Amniotic stem cell (primary cell): ENCODE data around the gene CCDC71L.
"Not testable (repeated sequence)": the region's sequence is repeated elsewhere in the genome, so short reads cannot be mapped to it uniquely, and the experiment has no call there.

ENCODE experiments used
- DNase-seq: peaks from one replicate; lab custom pipeline; 2025; lab: John Stamatoyannopoulos, UW

CCDC71L gene

DNA sequence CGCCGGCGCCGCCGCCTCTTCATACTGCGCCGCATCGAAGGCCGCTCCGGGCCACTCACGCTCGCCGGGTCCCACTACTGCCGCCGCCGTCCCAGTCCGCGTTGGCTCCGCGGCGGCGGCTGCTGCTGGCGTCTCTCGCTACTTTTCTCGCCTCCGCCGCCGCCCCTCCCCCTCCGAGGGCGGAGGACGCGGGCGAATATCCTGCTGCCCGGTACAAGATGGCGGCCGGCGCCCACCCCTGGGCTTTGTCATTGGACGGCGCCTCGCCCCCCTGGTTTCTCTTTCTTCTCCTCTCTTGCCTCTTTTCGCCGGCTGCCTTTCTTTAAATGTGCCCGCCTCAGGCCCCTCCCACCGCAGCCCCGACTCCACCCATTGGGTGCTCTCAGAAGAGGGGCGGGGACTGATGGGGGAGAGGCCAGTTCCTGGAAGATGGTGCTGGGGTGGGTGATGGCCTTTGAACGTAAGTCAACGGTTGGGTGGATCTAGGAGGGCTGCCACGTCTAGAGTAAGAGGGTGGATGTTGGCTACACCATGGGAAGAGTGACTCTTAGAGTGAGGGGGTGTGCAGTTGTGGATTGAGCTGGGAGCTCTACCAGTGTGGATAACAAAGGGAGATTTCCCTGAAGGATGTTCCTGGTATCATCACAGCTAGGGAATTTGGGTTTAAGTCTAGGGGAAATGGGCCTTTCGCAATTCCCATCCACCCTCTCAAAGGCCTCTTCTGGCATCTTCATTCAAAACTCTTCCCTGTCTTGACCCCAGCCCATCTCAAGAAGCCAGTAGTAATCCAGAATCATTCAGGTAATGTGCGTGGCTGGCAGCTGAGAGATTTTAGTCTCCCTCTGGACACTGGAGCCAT is at the start of gene CCDC71L:
TSS of gene CCDC71L (minus strand) at position 297 of the 859 bp plus-strand sequence. CDS start at position 35, 262 bp downstream.
- DNase-seq, result peak; percentile 92

DNA sequence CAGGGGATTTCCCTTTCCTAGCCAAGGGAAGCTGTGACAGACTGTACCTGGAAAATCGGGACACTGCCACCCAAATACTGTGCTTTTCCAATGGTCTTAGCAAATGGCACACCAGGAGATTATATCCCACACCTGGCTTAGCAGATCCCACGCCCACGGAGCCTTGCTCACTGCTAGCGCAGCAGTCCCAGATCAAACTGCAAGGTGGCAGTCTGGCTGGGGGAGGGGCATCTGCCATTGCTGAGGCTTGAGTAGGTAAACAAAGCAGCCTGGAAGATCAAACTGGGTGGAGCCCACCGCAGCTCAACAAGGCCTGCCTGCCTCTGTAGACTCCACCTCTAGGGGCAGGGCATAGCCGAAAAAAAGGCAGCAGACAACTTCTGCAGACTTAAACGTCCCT is 48.6 kb upstream of the CCDC71L start:
- DNase-seq, result not testable (repeated sequence)

DNA sequence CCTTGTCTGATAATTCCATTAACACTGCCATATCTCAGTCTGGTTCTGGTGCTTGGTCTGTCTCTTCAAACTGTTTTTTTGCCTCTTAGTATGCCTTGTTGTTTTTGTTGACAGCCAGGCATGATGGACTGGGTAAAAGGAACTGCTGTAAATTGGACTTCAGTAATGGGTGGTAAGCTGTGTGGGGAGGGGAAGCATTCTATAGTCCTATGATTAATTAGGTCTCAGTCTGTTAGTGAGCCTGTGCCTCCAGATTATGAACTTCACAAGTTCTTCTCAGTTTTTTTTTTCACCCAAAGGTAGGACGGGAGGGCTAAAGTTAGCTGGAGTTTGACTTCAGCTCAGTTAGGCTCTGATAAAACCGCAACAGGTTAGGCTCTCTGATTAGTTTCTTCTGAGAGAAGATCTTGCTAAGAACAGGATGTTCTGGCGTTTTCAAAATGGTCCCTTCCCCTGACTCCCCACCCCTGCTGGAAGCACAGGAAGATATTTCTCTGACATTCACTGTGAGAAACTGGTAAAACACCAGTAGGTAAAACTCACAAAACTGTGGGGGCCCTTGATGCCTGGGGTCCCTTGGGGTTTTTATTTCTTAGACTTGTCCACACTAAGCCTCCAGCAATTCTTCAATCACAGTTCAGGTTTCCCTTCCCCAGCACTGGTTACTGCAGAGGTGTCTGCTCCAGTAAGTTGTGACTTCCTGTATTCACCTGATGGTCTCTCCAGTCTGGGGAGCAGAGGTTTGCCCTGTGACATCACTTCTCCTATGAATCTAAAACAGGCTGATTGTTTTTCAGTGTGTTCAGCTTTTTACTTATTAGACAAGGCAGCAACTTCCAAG is 43.3 kb upstream of the CCDC71L start:
- no peak for DNase-seq

DNA sequence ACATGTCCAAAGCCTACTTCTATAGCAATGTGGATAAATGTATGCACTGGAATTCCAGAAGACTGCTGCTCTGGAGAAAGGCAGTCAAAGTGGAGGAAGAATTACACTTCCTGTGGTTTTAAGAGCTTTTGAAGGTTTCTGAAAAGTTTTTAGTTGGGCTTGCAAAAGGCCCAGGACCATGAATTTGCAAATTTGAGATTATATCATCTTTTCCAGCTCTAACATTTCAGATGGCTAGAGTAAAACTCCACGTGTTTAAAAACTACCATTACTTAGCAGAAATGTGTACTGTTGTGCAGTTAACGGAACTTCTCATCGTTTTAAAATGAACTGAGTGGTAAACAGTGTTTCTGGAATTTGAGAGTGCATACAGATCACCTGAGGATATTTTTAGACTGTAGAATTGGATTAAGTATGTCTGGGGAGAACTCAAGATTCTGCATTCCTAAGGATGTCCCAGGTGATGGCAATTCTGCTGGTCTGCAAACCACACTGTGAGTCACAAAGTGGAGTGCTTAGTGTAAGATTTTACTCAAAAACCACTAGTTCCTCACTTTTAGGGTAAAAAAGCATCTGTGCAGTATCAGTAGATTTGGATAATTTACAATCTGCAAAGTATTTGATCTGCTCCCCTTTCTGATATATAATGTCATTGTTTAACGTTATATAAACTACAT is 32.9 kb upstream of the CCDC71L start:
- no peak for DNase-seq

DNA sequence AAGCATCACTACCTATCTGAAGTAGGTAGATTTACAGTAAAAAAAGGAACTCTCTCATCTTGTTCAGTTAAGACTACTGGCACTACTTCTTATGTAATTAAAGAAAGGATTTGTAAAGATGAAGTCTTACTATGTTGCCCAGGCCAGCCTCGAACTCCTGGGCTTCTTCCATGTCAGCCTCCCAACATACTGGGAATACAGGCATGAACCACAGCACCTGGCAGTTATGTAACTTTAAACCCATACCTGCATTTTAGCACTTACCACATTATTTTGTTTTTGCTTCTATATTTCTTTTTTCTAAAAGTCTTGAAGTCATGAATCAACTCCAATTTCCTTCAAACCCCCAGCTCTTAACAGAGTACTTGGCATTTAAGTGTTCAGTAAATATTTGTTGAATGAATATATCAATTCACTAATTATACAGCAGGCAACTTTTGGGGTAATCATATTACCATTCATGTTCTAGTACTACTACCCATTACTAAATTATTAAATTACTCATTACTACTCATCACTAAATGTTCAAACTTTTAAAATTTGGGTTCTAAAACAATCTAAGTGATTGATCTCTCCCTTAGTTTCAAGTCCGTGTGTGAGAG is 31.6 kb upstream of the CCDC71L start:
- DNase-seq, result no peak

DNA sequence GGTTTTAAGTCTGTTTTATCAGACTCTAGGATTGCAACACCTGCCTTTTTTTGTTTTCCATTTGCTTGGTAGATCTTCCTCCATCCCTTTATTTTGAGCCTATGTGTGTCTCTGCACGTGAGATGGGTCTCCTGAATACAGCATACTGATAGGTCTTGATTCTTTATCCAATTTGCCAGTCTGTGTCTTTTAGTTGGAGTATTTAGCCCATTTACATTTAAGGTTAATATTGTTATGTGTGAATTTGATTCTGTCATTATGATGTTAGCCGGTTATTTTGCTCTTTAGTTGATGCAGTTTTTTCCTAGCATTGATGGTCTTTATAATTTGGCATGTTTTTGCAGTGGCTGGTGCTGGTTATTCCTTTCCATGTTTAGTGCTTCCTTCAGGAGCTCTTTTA is 27.2 kb upstream of the CCDC71L start:
- DNase-seq, result not testable (repeated sequence)

DNA sequence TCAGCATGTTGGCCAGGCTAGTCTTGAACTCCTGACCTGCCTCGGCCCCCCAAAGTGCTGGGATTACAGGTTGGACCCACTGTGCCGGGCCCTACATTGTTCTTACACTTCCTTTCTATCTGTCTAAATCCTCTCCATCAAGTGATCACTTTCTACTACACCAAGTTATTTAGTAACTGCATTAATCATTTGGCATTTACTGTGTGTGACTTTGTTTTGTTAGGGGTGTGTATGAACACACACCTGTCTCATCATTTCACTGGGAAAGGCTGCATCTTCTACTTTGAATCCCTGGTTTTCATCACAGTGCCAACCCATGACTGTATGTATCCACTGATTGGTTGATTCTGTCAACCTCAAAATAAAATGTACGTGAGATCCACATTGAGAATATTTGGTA is 23.0 kb upstream of the CCDC71L start:
- no peak for DNase-seq

DNA sequence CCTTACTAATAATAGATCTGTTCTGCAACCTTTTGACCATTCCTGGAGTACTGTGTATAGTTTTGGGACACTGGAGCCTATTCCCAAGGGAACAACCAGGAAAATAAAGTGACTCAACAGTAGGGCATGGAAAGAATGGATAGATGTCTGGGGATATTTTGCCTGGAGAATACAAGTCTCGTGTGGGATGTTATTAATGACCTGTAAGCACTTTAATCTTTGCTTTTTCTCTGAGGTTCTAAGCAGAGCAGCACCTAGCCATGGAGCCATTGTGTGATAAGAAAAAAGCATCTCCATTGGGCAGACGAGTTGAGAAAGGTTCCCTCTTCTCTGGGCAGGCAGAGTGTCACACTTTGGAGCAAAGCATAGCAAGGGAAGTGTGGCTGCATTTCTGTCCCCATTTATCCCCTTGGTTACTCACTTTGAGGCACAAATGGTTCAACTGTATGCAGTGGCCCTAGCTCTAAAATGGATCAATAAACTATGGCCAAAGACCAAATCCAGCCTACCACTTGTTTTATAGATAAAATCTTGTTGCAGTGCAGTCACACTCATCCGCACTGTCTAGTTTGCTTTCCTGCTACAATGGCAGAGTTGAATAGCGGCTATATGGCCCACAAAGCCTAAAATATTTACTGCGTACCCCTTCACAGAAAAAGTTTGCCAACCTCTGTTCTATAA is 21.0 kb upstream of the CCDC71L start:
- no peak for DNase-seq

DNA sequence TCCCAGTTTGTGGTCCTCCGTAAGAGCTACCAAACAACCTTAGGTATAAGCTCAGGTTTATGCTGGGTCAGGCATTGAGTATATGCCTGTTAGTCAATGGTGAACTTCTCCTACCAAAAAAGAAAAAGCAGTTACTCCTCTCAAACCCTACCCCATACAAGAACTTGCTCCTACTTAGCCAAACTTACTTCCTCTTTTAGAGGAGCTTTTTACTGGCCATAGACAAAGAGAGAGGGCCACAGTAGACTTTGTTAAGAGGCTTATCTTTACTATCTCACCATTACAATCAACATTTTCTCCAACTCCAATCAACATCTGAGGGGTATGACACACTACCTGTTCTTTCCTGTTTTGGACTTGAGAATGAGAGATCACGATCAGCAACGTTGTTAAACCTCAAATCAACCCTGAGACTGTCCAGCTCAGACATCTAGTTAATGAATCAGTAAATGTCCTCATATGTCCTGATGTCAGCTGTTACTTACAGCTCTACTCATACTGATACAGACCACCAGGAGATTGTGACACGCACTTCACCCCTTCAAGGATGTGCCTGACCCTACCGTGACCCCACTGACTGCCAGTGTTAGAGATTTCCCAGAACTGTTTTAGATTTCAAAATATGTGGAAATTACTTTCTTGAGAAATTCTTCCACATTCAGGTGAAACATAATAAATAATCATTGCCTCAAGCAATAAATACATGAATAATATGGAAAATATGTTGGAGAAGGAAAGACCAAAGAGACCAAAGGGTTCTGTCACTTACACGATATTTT is 18.4 kb upstream of the CCDC71L start:
- no peak for DNase-seq

DNA sequence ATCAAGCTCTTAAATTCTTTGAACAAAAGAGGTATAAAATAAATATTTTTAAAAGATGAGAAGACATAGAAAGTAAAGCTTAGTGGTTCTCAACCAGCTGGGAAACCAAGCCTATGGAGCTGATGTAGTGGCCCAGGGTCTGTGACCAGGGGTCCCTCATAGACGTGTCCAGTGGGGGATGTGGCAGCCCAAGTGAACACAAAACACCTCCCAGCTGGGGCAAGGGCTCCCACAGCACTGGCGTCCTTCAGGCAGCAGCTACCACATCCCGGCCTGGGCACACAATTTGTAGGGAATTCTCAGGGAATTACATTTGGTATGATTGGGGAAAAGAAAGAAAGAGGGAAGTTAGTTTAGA is 17.8 kb upstream of the CCDC71L start:
- no peak for DNase-seq

DNA sequence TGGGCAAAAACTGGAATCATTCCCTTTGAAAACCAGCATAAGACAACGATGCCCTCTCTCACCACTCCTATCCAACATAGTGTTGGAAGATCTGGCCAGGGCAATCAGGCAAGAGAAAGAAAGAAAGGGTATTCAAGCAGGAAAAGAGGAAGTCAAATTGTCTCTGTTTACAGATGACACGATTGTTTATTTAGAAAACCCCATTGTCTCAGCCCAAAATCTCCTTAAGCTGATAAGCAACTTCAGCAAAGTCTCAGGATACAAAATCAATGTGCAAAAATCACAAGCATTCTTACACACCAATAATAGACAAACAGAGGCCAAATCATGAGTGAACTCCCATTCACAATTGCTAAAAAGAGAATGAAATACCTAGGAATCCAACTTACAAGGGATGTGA is 15.5 kb upstream of the CCDC71L start:
- DNase-seq, result not testable (repeated sequence)

DNA sequence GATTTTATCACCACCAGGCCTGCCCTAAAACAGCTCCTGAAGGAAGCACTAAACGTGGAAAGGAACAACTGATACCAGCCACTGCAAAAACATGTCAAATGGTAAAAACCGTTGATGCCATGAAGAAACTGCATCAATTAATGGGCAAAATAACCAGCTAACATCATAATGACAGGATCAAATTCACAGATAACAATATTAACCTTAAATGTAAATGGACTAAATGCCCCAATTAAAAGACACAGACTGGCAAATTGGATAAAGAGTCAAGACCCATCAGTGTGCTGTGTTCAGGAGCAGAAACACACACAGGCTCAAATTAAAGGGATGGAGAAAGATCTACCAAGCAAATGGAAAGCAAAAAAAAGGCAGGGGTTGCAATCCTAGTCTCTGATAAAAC is 12.7 kb upstream of the CCDC71L start:
- DNase-seq, result not testable (repeated sequence)

DNA sequence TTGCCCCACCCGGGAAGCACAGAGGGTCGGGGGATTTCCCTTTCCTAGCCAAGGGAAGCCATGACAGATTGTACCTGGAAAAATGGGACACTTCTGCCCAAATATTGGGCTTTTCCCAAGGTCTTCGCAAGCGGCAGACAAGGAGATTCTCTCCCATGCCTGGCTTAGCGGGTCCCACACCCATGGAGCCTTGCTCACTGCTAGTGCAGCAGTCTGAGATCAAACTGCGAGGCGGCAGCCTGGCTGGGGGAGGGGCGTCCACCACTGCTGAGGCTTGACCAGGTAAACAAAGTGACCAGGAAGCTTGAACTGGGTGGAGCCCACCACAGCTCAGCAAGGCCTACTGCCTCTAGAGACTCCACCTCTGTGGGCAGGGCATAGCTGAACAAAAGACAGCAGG is 11.0 kb upstream of the CCDC71L start:
- DNase-seq, result not testable (repeated sequence)

DNA sequence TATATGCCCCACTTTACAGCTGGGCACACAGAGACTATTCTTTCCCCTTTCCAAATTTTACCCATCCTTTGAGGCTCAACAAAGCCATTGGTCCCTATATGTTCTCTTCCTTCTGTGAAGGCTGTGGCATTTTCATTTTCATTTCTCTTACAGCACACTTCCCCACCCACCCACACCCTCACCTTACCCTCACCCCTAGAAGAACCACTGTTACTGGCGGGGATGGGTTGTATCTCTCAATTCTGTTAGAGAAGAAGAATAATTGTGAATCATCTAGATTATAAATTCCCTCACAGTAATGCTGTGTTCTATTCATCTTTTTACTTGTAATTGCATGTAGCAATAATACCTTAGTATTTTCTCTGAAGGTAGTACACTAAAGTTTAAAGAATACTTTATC is 10.2 kb upstream of the CCDC71L start:
- no peak for DNase-seq

DNA sequence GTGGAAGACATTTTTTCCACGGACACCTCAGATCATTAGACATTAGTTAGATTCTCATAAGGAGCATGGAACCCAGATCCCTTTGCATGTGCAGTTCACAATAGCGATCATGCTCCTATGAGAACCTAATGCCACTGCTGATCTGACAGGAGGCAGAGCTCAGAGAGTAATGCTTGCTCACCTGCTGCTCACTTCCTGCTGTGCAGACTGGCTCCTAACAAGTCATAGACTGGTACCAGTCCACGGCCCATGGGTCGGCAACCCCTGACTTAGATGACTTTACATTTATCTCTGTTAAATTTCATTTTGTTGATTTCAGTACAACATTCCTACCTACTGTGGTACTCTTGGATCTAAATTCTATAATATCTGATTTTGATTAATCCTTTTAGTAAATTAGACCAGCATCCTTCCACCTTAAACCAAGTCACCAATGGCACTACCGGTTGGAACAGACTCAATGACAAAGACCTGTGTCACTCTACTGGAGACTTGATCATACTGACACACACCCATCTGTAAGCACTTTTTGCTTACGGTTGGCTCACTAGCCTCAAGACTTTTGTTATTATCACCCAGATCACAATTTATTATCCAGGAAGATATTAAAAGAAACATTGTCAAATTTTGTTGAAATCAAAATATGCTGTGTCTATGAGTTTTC is 8.0 kb upstream of the CCDC71L start:
- no peak for DNase-seq

DNA sequence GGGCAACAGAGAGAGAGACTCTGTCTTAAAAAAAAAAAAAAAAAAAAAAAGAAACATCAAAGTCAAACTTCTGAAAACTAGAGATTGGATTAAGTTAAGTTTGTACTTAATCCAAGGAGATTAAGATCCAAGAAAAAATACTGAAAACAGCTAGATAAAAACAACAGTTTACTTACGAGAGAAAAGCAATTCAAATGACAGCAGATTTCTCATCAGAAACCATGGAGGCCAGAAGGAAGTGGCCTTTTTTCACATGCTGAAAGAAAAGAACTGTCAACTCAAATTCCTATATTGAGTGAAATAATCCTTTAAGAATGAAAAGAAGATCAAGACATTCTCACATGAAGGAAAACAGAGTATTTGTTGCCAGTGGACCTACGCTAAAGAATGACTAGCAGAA is 5.4 kb upstream of the CCDC71L start:
- DNase-seq, result no peak

DNA sequence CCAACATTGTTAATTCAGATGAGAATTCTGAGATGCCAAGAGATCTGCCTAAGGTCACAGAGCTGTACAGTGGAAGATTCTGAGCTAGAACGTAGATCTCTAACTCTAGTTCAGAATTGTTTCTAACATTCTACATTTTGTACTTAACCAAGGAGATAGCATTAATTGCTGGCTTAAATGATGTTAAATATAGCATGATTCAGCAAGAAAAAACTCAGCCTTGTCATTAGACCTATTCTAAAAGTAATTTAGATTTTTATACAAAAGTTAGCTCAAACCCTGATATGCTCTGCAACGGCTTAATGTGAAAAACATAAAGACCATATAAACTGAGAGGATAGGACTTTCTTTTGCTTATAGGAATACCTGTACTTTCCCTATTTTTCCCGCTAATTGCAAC is 3.4 kb upstream of the CCDC71L start:
- no peak for DNase-seq

DNA sequence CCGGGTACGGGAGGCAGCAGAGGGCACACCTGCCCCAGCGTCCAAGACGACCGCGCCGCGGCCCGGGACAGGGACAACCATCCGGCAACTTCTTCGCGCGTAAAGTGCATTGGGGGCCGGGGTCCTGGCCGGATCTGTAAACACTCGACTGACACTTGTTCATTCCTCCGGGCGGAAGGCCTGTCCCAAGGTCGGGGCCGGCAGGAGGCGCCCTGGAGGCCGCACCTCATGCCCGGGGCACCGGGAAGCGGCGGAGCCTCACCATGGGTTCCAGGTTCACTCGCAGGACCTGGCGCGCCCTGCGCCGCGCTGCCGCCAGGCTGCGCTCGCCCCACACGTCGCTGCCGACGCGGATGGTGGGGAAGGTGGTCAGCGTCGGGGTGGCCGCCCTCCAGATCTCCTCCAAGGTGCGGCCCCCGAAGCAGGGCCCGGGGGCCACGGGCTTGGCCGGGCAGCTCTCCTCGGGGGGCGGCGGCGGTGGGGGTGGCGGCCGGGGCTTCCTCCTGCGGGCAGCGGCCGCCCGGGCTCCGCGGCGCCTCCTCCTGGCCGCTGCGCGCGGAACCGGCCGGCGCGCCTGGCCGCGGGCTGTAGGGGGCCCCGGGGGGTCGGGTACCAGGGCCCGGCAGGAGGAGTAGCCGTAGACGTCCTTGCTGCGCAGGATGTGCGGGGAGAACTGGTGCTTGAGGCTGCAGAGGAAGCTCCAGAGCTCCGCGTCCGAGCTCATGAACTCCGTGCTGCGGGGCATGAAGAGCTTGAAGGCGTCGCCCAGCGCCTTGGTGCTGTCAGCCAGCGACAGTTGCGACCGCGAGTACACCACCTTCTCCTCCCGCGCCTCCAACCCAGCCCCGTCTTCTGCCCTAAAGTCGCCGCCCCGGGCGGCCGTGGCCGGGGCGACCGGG is 746 bp downstream of the CCDC71L start:
- DNase-seq, result no peak
